22Rv1 (cell line): ENCODE data around the gene BABAM2.
"Not testable (repeated sequence)": the region's sequence is repeated elsewhere in the genome, so short reads cannot be mapped to it uniquely, and the experiment has no call there.

Experiments used
- H3K27ac ChIP-seq: fragments of 450-650 bp; 2 replicates; pipeline ENCODE4 v1.5.1; 2017
- ZFX ChIP-seq: fragments of 450-650 bp; IDR thresholded peaks from 2 replicates; pipeline ENCODE4 v1.6.1; 2017; ENCODE audit warnings: antibody characterized with exemption, borderline replicate concordance
- TF ChIP-seq, protein P1 (sequence below): fragments of 450-650 bp; IDR thresholded peaks from 2 replicates; pipeline ENCODE4 v1.5.1; 2017; ENCODE audit warnings: mild to moderate bottlenecking

The BABAM2 gene

DNA sequence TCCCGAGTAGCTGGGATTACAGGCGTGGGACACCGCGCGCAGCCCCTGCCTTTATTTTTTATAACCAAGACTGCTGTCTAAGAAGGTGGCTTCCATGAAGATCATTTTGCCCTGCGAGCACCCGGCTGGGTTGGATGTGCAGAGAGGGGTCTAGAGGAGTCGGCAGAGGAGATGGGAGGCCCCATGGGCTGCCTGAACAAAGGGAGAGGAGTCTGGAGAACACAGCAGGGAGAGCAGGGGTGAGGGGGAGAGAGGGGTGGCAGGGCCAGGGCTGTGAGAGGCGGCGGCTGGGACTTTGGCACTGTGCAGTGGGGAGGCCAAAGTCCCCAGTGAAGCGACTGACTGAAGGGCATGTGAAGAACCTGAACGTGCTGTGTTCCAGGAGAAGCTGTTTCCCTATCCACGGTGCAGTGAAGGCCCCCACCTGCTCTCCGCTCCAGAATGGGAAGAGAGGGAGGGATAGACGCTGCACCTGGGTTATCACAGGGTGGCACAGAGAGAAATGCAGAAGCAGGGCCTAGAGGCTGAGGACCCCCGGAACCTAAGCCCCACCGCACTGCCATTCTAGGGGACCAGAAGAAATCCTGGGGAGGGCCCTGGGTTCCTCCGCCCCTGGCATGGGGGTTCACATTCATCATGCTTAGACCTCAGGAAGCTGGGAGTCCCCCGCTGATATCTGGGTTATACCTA is 477.3 kb downstream of the BABAM2 start:
- TF ChIP-seq ZFX: no peak
- TF ChIP-seq, protein P1, sequence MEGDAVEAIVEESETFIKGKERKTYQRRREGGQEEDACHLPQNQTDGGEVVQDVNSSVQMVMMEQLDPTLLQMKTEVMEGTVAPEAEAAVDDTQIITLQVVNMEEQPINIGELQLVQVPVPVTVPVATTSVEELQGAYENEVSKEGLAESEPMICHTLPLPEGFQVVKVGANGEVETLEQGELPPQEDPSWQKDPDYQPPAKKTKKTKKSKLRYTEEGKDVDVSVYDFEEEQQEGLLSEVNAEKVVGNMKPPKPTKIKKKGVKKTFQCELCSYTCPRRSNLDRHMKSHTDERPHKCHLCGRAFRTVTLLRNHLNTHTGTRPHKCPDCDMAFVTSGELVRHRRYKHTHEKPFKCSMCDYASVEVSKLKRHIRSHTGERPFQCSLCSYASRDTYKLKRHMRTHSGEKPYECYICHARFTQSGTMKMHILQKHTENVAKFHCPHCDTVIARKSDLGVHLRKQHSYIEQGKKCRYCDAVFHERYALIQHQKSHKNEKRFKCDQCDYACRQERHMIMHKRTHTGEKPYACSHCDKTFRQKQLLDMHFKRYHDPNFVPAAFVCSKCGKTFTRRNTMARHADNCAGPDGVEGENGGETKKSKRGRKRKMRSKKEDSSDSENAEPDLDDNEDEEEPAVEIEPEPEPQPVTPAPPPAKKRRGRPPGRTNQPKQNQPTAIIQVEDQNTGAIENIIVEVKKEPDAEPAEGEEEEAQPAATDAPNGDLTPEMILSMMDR: no peak
- no peak overlapping the region for H3K27ac ChIP-seq

DNA sequence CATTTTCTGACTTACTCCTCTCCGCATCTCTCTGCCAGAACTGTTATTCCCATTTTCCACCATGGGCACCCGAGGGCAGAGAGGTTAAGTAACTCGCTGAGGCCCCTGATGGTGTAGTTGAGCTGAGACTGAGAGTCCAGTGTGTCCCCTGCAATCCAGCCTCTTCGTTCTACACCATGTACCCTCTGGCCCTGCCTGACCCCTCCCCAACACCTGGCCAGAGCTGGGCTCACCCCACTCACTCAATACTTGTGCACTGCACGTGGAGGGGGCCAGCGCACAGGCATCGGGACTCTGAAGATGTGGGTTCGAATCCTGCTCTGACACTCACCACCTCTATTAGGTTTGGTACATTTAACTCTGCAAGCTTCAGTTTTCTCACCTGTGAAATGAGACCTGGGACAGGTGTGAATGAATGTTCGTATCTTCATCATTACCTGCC is 477.8 kb downstream of the BABAM2 start:
- H3K27ac ChIP-seq: no peak overlapping the region
- TF ChIP-seq, protein P1: no peak
- no peak for TF ChIP-seq ZFX

DNA sequence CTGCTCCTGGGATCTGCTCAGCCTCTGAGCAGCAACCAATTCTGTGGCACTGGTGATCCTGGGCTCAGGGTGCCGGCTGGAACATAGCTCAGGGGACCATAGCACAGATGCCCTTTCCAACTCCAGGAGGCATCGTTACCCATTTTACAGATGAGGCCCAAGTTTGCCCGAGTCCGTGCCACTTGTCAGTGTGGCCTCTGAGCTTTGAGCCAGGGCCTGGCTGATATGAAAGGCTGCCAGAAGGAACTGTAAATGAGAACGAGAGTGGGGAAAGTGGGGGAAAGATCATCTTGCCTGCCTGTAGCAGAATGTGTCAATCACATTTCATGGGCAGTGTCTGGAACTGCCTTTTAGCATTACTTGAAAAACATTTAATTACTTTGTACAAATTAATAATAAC is 478.8 kb downstream of the BABAM2 start:
- no peak overlapping the region for H3K27ac ChIP-seq
- TF ChIP-seq, protein P1: no peak
- TF ChIP-seq ZFX: no peak

DNA sequence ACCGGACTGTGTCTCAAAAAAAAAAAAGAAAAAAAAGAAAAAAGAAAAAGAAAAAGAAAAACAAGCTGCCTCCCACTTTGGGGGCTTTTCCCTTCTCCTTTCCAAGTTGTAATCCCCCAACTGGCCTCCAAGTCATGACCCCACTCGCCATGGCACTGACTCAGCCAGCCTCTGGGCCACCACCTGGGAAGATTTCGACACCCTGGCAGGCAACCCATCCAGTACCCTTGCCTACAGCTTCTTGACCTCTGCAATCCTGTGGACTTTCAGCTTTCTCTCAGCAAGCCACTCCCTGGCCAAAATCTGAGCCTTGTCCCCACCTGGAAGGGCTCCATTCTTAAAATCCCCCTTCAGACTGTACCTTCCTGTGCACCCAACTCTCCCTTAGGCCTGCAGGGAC is 479.8 kb downstream of the BABAM2 start:
- H3K27ac ChIP-seq: no peak overlapping the region
- no peak for TF ChIP-seq ZFX
- TF ChIP-seq, protein P1: no peak

DNA sequence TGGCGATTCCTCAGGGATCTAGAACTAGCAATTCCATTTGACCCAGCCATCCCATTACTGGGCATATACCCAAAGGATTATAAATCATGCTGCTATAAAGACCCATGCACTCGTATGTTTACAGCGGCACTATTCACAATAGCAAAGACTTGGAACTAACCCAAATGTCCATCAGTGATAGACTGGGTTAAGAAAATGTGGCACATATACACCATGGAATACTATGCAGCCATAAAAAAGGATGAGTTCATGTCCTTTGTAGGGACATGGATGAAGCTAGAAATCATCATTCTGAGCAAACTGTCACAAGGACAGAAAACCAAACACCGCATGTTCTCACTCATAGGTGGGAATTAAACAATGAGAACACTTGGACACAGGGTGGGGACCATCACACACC is 481.2 kb downstream of the BABAM2 start:
- not testable (repeated sequence) for H3K27ac ChIP-seq

DNA sequence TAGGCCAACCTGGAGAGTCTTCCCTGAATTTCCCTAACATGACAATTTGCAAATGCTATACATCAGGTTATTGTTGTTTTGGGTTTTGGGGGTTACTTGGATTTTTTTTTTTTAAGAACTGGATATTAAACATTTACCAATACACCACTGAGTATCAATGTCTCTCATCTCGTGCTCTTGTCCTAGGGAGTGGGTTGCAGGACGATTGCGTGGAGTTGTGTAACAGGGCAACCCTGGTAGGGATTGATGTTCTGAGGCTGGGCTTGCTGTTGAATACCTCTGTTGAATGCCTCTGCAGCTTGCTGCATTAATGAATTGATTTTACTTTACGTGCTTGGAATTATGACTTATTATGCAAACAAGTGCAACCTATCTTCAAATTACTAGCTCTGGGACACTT is 483.3 kb downstream of the BABAM2 start:
- no peak overlapping the region for H3K27ac ChIP-seq
- no peak for TF ChIP-seq ZFX
- TF ChIP-seq, protein P1: no peak

DNA sequence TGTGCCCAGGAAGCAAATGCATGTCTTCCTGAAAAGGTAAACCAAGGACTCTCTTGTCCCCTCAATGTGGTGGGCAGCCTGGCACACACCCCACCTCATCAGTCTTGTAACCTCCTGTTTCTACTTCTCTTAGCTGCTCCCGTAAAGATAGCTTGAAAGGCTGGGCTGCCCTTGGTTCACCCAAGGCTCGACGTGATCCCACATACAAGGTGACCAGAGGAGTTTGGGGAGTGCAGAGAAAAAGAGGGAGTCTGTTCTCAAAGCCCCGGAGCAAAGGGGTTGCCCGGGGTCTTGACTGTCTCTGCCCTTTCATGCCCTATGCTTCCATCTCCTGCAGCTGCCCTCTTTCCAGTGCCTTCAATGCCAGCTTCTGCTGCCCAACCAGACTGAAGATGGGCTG is 483.8 kb downstream of the BABAM2 start:
- no peak overlapping the region for H3K27ac ChIP-seq
- TF ChIP-seq, protein P1: no peak
- no peak for TF ChIP-seq ZFX

DNA sequence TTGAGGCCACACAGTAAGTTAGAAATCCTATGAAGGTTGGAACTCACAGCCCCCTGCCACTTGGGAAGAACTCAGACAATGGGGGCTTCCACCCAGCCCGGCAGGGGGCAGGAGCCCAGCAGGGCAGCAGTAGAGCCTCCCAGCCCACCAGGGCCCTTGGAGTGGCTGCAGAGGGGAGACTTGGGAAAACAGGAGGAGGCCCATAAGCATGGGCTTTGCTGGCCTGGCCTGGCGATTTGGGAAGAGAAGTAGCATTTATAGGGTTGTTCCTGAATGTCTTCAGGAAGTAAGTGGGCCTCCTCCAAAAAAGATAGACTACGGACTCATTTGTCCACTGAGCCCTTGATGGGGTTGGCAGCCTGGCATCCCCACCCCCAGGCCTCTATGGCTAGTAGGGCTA is 484.7 kb downstream of the BABAM2 start:
- no peak overlapping the region for H3K27ac ChIP-seq
- TF ChIP-seq, protein P1: no peak
- no peak for TF ChIP-seq ZFX
